HUES6 (cell line): Measurements from ENCODE around the gene C1QTNF2.

ENCODE experiments used
- H3K27ac ChIP-seq: 2 replicates; pipeline ENCODE4 v1.7.0; 2013; ENCODE audit warnings: low read depth, mild to moderate bottlenecking, low read length, inconsistent platforms
- H3K27me3 ChIP-seq: 2 replicates; pipeline ENCODE4 v1.6.1; 2013; ENCODE audit warnings: low read length; ENCODE audit not compliant: control insufficient read depth, insufficient read depth
- H3K36me3 ChIP-seq: 2 replicates; pipeline ENCODE4 v1.6.1; 2013; ENCODE audit warnings: low read length; ENCODE audit not compliant: control insufficient read depth, insufficient read depth
- H3K4me1 ChIP-seq: 2 replicates; pipeline ENCODE4 v1.6.1; 2013; ENCODE audit warnings: low read length; ENCODE audit not compliant: control insufficient read depth, insufficient read depth
- H3K4me3 ChIP-seq: 2 replicates; pipeline ENCODE4 v1.5.1; 2013; ENCODE audit warnings: low read depth, low read length
- H3K9ac ChIP-seq: one replicate; pipeline ENCODE4 v1.6.1; 2013; ENCODE audit warnings: mild to moderate bottlenecking, low read length
- H3K9me3 ChIP-seq: 2 replicates; pipeline ENCODE4 v1.6.1; 2013; ENCODE audit warnings: low read depth, low read length; ENCODE audit not compliant: control insufficient read depth, insufficient read depth

The C1QTNF2 gene

GRCh38 chr5:160387445-160387844 is 17.0 kb upstream of the C1QTNF2 start:
- Histone ChIP-seq H3K27me3 (no peaks in the 10 kb centered on the region), H3K4me1 (no peaks in the 10 kb centered on the region), H3K4me3 (no peak overlapping the region), H3K9ac (no peak overlapping the region), H3K9me3 (peaks cover 10% of the 10 kb centered on the region; the same call in 1 of the 2 replicates), H3K27ac (no peak overlapping the region), H3K36me3 (no peaks in the 10 kb centered on the region)

- Histone ChIP-seq H3K27me3 (no peaks in the 10 kb centered on the region), H3K9me3 (peaks cover 10% of the 10 kb centered on the region; the same call in 1 of the 2 replicates), H3K4me1 (no peaks in the 10 kb centered on the region), H3K4me3 (no peak overlapping the region), H3K9ac (no peak overlapping the region), H3K27ac (no peak overlapping the region), H3K36me3 (no peaks in the 10 kb centered on the region)
Observed at GRCh38 chr5:160385496-160385895, 15.1 kb upstream of the C1QTNF2 start.

- no peak overlapping the region for H3K9ac ChIP-seq
- H3K27ac ChIP-seq: no peak overlapping the region
- H3K4me1 ChIP-seq: no peaks in the 10 kb centered on the region
- no peaks in the 10 kb centered on the region for H3K36me3 ChIP-seq
- H3K9me3 ChIP-seq: peaks cover 10% of the 10 kb centered on the region; the same call in 1 of the 2 replicates
- H3K4me3 ChIP-seq: no peak overlapping the region
- H3K27me3 ChIP-seq: no peaks in the 10 kb centered on the region
Observed at GRCh38 chr5:160384681-160385080, 14.3 kb upstream of the C1QTNF2 start.

- Histone ChIP-seq H3K36me3 (no peaks in the 10 kb centered on the region), H3K27ac (no peak overlapping the region), H3K9ac (no peak overlapping the region), H3K9me3 (peaks cover 6% of the 10 kb centered on the region; the same call in 1 of the 2 replicates), H3K4me3 (no peak overlapping the region), H3K4me1 (no peaks in the 10 kb centered on the region), H3K27me3 (no peaks in the 10 kb centered on the region)
Observed at GRCh38 chr5:160382346-160382745, 11.9 kb upstream of the C1QTNF2 start.

DNA sequence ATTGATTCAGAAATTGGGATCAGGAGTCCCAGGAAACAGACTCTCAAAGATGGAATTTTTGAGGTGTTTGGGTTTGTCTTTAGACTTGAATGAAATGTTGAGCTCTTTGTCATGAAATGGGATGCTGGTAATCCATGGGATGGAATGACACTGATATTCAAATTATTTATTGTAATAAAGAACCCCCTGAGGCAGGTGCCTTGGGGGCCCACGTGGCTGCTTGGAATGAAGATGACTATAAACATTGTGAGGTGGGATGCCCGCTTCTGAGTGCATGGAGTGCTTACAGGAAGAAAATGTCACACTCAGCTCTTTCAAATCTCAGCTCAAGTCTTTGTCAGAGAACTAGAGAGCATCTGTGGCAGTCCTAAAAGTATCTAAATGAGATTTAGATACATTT is 9.6 kb upstream of the C1QTNF2 start:
- 0 out of 2 replicates have a peak, but pooled peaks cover 3% of the 10 kb centered on the region for H3K27me3 ChIP-seq
- H3K4me3 ChIP-seq: no peak overlapping the region
- H3K36me3 ChIP-seq: no peaks in the 10 kb centered on the region
- H3K9me3 ChIP-seq: no peaks in the 10 kb centered on the region
- no peaks in the 10 kb centered on the region for H3K4me1 ChIP-seq
- H3K27ac ChIP-seq: no peak overlapping the region
- no peak overlapping the region for H3K9ac ChIP-seq

- H3K9ac ChIP-seq: no peak overlapping the region
- H3K36me3 ChIP-seq: no peaks in the 10 kb centered on the region
- no peaks in the 10 kb centered on the region for H3K4me1 ChIP-seq
- 0 out of 2 replicates have a peak, but pooled peaks cover 6% of the 10 kb centered on the region for H3K27me3 ChIP-seq
- H3K4me3 ChIP-seq: no peak overlapping the region
- no peak overlapping the region for H3K27ac ChIP-seq
- H3K9me3 ChIP-seq: no peaks in the 10 kb centered on the region
Observed at GRCh38 chr5:160379511-160379910, 9.1 kb upstream of the C1QTNF2 start.

GRCh38 chr5:160378330-160378729 is 7.9 kb upstream of the C1QTNF2 start:
- Histone ChIP-seq H3K9me3 (no peaks in the 10 kb centered on the region), H3K4me3 (no peak overlapping the region), H3K9ac (no peak overlapping the region), H3K27me3 (peaks cover 12% of the 10 kb centered on the region; the same call in 1 of the 2 replicates), H3K4me1 (no peaks in the 10 kb centered on the region), H3K36me3 (no peaks in the 10 kb centered on the region), H3K27ac (no peak overlapping the region)

DNA sequence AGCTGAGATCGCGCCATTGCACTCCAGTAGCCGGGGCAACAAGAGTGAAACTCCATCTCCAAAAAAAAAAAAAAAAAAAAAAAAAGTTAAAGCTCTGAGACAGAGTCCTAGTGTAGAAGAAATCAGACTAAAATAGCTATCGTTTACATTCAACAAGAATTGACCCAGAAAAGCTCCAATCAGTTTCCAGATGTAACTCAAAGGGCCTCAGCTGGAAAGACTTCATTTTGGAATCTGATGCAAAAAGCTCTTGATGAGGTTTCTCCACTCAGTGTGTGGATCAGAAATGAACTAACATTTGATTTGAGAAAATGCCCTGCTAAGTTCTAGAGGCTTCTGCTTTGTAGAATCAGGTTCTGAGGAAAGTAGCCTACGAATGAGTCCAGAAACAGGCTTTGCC is 7.2 kb upstream of the C1QTNF2 start:
- Histone ChIP-seq H3K9ac (no peak overlapping the region), H3K36me3 (no peaks in the 10 kb centered on the region), H3K27me3 (peaks cover 13% of the 10 kb centered on the region; the same call in 1 of the 2 replicates), H3K9me3 (no peaks in the 10 kb centered on the region), H3K4me3 (no peak overlapping the region), H3K4me1 (no peaks in the 10 kb centered on the region), H3K27ac (no peak overlapping the region)

- Histone ChIP-seq H3K27ac (no peak overlapping the region), H3K9me3 (no peaks in the 10 kb centered on the region), H3K4me1 (no peaks in the 10 kb centered on the region), H3K4me3 (no peak overlapping the region), H3K9ac (no peak overlapping the region), H3K27me3 (peaks cover 25% of the 10 kb centered on the region), H3K36me3 (no peaks in the 10 kb centered on the region)
Observed at GRCh38 chr5:160376416-160376815, 6.0 kb upstream of the C1QTNF2 start.

DNA sequence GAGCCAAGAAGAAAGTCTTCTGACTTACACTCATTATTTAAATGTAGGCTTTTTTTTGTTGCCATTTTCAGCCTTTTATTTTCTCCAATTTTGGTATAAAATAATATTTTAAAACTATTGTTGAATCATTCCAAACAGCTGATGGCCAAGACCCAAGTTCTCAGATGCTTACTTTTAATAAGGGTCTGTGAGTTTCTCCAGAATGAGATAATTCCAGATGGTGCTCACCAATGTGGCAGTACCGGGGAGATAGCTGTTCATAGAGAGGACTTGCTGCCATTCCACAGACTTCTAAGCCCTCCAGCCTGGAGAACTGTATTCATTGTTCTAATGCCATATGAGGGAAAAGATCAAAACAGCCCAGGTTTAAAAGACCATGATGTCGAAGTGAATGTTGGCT is 5.3 kb upstream of the C1QTNF2 start:
- peaks cover 32% of the 10 kb centered on the region for H3K27me3 ChIP-seq
- no peaks in the 10 kb centered on the region for H3K9me3 ChIP-seq
- H3K36me3 ChIP-seq: no peaks in the 10 kb centered on the region
- H3K27ac ChIP-seq: no peak overlapping the region
- peaks cover 1% of the 10 kb centered on the region for H3K4me1 ChIP-seq
- no peak overlapping the region for H3K4me3 ChIP-seq
- H3K9ac ChIP-seq: no peak overlapping the region

DNA sequence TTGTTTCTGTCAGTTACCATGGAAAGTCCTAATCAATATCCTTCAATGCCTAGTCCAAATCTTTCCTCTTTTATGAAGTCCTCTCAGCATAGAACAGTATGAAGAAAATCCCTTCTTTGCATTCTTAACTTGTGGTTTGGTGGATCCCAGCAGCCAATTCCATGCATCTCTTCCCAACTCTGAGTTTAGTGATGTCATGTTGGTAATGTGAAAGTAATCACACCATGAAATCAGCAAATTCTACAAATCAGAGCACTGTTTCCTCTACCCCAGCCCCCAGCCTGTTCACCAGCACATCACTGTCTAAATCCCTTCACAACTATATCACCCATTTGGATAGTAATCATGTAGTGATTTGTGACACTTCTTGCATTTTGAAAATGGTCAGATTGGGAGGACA is 4.7 kb upstream of the C1QTNF2 start:
- Histone ChIP-seq H3K4me1 (peaks cover 4% of the 10 kb centered on the region), H3K27me3 (peaks cover 37% of the 10 kb centered on the region), H3K9me3 (no peaks in the 10 kb centered on the region), H3K36me3 (no peaks in the 10 kb centered on the region), H3K27ac (no peak overlapping the region), H3K9ac (no peak overlapping the region), H3K4me3 (no peak overlapping the region)

DNA sequence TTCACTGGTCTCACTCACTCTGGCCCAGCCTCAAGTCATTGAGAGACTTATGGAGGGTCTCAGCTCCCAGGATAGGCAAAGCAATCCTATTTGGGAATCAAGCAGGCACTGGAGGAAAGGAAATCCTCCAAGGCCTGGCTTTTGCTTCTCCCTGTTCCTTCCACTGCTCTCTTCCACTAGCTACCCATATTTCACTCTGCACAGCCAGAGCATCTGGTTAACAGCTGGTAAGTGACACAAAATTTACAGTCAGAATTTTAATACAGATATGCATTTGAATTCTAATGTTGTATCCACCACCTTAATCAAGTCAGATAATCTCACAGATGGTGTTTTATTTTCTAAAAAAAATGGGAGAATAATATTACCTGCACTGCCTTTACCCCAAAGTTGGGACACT is 868 bp upstream of the C1QTNF2 start:
- H3K36me3 ChIP-seq: no peaks in the 10 kb centered on the region
- H3K9me3 ChIP-seq: no peaks in the 10 kb centered on the region
- H3K4me1 ChIP-seq: peaks cover 4% of the 10 kb centered on the region
- H3K4me3 ChIP-seq: no peak overlapping the region
- no peak overlapping the region for H3K27ac ChIP-seq
- H3K27me3 ChIP-seq: peaks cover 52% of the 10 kb centered on the region
- H3K9ac ChIP-seq: no peak overlapping the region
